Measurements from ENCODE around the gene CNPY1. TPM values are rescaled to one million over a fixed set of nuclear protein-coding genes. Genes with fewer than 3 reads are reported as not detected.

The CNPY1 gene
- total RNA-seq, 1 donor from 2014 or later, result not detected

- DNase-seq (ENCODE audit: low read depth in 2 of 2), result no peak
Observed at GRCh38 chr7:155512246-155512887, 34.0 kb downstream of the CNPY1 start.

DNA sequence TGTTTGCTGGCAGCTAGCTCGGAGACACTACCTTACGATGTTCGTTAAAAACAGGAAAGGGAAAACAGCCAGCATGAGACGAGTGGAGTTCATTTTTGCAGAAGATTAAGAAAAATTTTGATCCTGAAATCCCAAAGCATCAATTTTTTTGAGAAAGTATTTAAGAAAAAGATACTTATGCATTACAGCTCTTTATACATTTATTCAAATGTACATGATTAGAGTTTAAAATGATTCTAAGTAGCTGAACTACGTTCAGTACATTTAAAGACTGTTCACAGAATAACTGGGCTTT is 34.7 kb downstream of the CNPY1 start:
- no peak for DNase-seq (ENCODE audit: low read depth in 2 of 2)

DNA sequence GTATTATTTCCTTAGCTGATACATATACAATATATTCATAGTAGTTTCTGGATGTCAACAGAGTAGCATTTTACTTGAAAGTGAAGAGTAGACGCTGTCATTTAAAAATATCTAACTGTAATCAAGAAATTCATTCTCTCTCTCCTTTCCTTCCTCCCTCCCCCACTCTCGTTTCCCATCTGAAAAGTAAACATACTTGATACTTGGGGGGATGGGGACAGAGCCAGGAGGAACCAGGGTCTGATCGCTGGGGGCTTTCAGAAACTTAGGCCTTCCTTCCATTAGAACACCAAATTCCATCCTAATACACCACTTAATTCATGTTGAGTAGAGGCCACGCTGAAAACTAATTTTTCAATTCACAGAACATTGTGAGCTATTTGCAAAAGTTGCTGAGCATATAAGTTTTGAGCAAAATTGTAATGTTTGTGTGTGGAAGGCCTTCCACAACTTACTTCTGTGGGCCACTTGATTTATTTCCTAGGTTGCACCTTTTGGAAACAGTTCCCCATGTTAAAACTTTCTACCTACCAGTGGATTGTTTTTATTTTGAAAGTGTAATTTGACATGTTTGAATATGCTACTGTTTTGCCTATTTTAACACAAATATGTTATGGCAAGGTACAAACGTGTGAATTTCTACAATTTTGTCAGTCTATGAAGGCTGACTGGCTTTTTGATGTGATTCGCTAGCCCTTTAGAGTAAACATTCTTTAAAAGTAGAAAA is 35.2 kb downstream of the CNPY1 start:
- no peak for DNase-seq (ENCODE audit: low read depth in 2 of 2)

GRCh38 chr7:155509725-155510551 is 36.4 kb downstream of the CNPY1 start:
- DNase-seq (ENCODE audit: low read depth in 2 of 2), result no peak

DNA sequence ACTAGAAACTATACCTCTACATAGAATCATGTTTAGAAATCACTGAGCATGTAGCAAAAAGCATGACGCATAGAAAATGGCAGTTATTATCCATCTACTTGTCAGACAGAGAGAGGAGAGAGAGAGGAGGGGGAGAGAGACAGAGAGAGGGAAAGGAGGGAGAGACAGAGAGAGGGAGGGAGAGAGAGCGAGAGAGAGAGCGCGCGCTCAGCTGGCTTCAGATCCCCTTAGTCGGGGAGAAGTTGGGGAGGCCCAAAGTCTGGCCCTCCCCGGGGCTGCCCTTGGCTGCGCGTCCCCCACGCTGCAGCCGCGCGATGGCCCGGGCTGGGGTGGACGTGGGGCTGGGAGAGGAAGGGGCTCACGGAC is 37.0 kb downstream of the CNPY1 start:
- DNase-seq (ENCODE audit: low read depth in 2 of 2), result no peak

GRCh38 chr7:155508376-155509358 is 37.7 kb downstream of the CNPY1 start:
- no peak for DNase-seq (ENCODE audit: low read depth in 2 of 2)

- DNase-seq (ENCODE audit: low read depth in 2 of 2), result no peak
Observed at GRCh38 chr7:155507576-155507975, 38.8 kb downstream of the CNPY1 start.

- no peak for DNase-seq (ENCODE audit: low read depth in 2 of 2)
Observed at GRCh38 chr7:155506854-155507337, 39.5 kb downstream of the CNPY1 start.

- DNase-seq (ENCODE audit: low read depth in 2 of 2), result no peak
Observed at GRCh38 chr7:155505422-155505793, 41.0 kb downstream of the CNPY1 start.

DNA sequence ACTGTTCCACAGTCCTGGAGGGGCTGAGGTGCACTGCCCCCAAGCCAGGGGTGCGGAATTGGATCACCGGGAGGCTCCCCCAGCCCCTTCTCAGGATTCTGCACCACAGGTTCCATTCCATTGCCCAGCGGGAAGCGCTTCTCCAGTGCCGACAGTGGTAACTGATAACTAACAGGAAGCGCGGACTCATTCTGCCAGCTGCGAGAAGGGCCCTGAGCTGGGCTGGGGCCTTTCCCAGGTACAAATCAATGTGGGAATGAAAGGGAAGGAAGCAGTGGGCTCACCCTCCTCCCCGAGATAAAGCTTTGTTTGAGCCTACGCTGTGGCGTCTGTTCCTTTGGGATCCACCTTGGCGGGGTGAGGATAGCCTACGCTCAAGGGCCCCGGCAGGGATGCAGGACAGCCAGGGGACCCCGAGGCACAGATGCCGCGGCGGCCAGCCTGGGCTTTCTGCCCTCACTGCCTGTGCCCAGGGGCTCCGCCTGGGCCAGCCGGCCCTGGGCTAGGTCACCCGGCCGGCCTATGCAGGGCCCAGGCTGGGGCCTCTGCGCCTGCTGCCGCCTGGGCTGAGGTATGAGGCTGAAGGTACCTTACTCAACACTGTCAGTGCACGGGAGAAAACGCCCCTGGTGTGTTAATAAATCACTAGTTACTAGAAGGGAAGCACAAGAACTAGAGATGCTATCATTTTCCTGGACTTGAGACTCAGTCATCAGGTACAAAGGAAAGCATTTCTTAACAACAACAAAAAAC is 49.0 kb downstream of the CNPY1 start:
- DNase-seq (ENCODE audit: low read depth in 2 of 2), result no peak

DNA sequence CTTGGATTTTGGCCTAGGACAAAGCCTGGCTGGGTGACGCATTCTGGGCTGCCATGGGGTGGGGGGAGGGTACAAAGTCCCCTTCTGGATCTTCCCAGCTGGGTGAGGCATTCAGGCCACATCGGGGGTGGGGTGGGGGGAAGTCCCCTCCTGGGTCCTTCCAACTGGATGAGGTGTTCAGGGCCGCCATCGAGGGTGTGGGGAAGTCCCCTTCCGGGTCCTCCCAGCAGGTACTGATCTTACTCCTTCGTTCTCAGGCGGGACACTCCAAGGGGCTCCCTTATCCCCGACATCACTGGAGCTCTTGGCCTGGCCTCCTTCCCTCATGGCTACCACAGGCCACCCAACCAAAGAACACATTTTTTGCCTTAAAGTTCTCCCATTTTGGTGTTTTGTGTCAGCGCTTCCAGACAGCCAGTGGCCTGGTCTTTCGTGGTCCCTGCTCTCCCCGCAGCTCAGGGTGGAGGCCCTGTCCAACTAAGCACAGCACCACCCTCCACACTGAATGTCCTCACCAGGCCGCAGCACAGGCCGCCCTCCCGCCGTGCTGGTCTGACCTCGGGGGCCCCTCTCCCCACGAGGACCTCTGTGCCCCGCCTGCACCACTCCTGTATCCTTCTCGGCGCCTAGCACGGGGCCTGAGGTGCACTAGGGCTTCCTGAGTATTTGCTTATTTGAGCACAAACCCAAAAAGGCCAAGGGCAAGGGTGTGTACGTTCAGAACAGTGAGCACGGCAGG is 49.9 kb downstream of the CNPY1 start:
- no peak for DNase-seq (ENCODE audit: low read depth in 2 of 2)

DNA sequence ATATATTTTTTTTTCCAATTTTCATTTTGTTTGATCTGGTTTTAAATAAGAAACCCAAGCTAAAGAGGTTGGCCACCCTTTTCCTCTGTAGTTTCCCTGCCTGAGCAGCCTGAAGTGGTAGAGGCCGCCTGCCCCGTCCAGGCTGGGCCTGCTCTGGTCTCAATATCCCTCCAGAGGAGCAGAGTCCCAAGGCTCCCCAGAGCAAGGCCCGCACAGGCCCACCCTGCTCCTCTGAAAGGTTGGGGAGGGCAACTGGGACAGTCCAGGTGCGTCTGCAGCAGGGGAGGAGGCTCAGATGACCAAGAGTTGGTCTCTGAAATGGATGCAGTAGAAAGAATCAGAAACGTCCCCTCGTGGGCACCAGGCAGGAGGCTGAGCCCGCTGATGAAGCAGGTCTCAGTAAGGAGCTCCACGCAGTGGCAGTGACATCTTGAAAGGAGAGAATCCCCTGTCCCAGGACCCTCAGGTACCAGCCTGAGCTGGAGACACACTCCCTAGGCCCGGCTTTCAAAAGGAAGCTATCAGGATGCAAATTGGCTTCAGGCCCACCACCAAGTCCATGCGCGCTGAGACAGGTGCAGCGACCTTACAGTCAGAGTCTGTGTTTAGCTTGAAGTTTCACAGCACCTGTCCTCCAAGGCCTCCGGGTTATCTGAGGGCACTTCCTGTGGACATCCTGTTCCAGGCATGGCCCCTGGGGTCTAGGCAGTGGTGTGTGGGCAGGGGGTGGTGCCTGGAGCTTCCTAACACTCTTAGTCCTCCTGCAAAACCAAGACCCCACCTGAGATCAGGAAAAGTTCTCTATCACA is 50.7 kb downstream of the CNPY1 start:
- no peak for DNase-seq (ENCODE audit: low read depth in 2 of 2)

GRCh38 chr7:155494551-155494950 is 51.8 kb downstream of the CNPY1 start:
- no peak for DNase-seq (ENCODE audit: low read depth in 2 of 2)

- DNase-seq (ENCODE audit: low read depth in 2 of 2), result no peak
Observed at GRCh38 chr7:155493744-155494538, 52.4 kb downstream of the CNPY1 start.

DNA sequence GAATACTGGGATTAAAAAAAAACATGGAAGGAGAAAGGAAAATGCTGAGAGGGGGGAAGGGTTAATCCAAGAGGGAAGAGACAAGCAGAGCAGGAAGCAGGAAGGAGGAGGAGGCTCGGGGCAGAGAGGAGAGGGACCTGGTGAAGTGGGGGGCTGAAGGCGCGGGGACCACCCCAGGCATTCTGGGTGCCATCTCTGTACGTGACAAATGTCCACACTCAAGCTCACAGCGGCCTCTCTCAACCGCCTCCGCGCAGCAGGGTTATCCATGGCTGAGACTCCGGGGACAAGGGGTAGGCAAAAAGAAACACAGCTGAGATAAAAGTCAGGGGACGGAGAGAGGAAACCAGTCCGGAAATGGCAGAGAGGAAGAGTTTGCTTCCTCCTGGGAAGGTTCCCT is 54.5 kb downstream of the CNPY1 start:
- DNase-seq (ENCODE audit: low read depth in 2 of 2), result no peak

GRCh38 chr7:155490697-155491628 is 55.4 kb downstream of the CNPY1 start:
- peak in 1 of 2 donors; percentile 7 for DNase-seq (ENCODE audit: low read depth in 2 of 2)

Measured in dermis microvascular lymphatic vessel endothelial cell (primary cell).